Loucy (cell line): Measurements from ENCODE around the gene SCTR.

Experiments
- CTCF ChIP-seq: fragments of 200-600 bp; sonication (generic); conservative IDR thresholded peaks from 2 replicates; pipeline ENCODE4 v1.5.1; 2014; ENCODE audit warnings: mild to moderate bottlenecking, antibody characterized with exemption, low read length
- EZH2phosphoT487 ChIP-seq: fragments of 200-600 bp; IDR thresholded peaks from 2 replicates; pipeline ENCODE4 v1.6.1; 2018; ENCODE audit warnings: antibody characterized with exemption, mild to moderate bottlenecking, moderate library complexity, borderline replicate concordance

- no peak for TF ChIP-seq CTCF
- TF ChIP-seq EZH2phosphoT487 = no peak
These were observed 33.6 kb downstream of the SCTR start for GRCh38 chr2:119490653-119491195.
